ENCODE measurements around the gene ITGA11. TPM values are rescaled to one million over a fixed set of nuclear protein-coding genes. Genes with fewer than 3 reads are reported as not detected.

Gene ITGA11
- total RNA-seq, 1 donor from 2014 or later, result 6.3 TPM

DNA sequence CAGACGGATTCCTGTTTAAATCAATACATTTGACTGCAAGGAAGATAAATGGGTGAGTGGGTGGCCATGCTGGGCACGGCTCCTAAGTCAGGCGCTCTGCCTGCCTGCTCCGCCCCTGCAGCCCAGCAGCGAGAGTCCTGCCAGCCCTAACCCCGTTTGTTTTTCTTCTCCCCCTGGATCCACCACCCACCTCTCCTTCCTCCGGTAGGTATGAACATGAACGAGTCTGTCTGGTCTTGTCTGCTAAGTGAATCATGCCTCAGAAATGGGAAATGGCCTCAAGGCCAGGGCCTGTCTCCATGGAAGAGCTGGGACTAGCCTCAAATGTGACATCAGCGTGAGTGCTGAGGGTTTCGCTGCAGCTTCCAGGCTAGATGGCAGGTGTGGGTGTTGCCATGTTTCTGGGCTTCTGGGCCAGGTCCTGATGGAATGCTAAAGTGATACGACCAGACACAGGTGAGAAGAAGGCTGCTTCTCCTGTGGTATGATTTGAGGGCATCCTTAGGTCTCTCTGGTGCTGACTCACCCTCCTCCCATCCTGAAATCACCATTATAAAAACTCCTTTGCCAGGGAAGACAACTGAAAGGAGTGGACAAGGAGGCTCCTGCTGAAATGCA lies 160.0 kb downstream of the ITGA11 start:
- peak in 1 of 2 donors; percentile 46 for DNase-seq (ENCODE audit: low read depth in 2 of 2)

GRCh38 chr15:68268405-68268804 lies 163.6 kb downstream of the ITGA11 start:
- no peak for DNase-seq (ENCODE audit: low read depth in 2 of 2)

DNA sequence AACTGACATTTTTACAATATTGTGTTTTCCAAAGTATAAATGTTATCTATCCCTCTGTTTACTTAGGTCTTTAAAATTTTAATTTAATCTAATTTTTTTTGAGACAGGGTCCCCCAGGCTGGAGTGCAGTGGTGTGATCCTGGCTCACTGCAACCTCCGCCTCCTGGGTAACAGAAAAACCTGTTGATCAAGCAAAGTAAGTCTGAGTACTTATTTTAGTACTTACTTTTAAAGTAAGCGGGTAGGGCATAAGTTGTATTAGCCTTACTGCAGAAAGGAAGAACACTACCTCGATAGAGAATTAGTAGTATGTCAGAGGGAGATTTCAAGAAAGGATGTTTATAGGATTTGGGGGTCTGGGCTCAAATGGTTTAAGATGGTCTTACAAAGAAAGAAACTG lies 166.3 kb downstream of the ITGA11 start:
- DNase-seq (ENCODE audit: low read depth in 2 of 2), result no peak

DNA sequence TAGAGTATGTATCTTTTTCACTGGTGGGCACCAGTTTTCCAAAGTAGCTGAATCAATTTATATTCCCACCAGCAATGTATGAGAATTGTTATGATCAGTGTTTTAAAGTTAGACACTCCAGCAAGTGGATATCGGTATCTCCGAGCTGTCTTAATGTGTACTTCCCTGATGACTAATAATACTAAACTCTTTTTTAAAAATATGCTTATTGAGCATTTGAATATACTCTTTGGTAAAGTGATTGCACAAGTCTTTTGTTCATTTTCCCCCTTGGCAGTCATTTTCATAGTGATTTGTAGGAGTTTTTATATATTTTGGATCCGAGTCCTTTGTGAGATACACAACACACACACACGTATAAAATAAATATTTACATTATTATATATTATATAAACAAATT lies 166.9 kb downstream of the ITGA11 start:
- no peak for DNase-seq (ENCODE audit: low read depth in 2 of 2)

DNA sequence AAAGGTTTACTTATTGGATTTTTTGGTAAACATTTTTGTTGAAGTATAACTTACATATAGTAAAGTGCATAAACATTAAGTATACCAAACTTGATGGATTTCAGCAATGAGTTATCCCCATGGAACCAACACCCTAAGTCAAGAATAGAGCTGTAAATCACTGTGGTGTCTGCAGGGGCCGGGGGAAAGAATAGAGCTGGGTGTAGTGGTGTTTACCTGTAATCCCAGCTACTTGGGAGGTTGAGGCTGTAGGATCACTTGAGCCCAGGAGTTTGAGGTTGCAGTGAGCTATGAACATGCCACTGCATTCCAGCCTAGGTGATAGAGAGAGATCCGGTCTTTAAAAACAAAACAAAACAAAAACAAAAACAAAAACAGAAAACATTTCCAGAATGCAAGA lies 167.7 kb downstream of the ITGA11 start:
- no peak for DNase-seq (ENCODE audit: low read depth in 2 of 2)

DNA sequence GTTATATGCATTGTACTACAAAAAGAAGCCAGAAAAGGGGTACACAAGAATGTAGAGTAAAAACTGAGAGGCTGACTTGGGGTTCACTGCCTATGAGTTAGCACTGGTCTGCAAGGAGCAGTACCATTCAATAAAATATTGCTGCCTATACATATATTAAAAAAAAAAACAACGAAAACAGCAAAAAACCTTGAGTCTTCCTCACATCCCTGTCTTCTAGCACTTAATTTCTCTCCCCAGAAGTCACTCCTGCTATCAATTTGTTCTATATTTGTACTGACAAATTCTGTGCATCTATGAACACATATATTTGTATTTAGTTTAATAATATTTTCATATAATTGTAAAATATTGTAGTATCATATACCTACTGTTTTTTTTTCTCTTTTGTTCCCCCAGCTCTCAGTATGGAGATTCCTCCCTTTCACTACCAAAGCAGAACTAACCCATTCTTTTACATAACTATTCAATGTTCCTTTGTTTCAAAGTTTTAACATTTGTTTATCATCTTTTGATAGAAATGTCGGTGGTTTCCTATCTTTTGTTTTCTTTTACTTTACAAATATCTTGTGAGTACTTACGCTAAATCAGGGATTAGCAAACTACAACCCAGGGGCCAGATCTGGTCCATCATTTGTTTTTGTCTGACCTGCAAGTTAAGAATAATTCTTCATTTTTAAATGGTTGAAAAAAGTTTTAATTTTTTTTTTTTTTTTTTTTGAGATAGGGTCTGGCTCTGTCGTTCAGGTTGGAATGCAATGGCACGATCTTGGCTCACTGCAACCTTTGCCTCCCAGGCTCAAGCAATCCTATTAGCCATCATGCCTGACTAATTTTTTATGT lies 169.2 kb downstream of the ITGA11 start:
- no peak for DNase-seq (ENCODE audit: low read depth in 2 of 2)

- no peak for DNase-seq (ENCODE audit: low read depth in 2 of 2)
Measured at GRCh38 chr15:68261980-68262379, 170.0 kb downstream of the ITGA11 start.

DNA sequence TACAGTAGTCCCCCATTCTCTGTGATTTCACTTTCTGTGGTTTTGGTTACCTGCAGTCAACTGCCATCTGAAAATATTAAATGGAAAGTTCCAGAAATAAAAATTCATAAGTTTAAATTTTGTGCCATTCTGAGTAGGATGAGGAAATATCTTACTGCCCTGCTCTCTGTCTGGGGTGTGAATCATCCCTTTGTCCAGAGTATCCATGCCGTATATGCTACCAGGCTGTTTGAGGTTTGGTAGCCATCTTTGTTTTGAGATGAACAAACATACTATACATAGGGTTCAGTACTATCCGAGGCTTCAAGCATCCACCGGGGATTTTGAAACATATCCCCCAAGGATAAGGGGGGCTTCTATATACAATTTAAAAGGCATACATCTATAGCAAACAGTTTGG lies 170.7 kb downstream of the ITGA11 start:
- no peak for DNase-seq (ENCODE audit: low read depth in 2 of 2)

DNA sequence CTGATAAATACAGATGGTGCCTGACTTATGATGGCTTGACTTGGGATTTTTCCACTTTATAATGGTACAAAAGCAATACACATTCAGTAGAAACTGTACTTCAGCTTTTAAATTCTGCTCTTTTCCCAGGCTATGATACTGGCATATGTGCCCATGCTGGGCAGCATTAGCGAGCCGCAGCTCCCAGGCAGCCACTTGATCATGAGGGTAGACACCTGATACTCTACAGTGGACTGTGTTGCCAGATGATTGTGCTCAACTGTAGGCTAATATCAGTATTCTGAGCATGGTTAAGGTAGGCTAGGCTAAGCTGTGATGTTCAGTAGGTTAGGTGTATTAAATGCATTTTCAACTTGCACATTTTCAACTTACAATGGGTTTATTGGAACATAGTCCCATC lies 172.1 kb downstream of the ITGA11 start:
- DNase-seq (ENCODE audit: low read depth in 2 of 2), result no peak

DNA sequence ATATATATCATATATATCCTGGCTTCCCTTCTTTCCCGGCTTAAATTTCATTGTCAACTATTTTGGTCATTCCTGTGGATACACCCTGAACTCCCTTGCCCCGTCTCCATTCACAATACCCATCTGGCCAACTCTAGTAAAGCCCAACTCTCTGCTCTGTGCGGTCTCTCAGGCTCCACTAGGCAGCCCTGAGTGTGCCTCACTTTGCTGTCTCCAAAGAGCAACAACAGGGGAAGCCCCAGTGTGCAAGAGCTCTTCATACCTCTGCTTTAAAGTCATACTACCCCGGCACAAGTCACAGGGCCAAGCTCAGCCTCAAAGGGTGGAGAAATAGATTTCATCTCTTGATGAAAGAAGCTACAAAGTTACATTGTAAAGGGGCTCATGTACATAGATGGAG lies 173.3 kb downstream of the ITGA11 start:
- DNase-seq (ENCODE audit: low read depth in 2 of 2), result no peak

GRCh38 chr15:68256675-68257450 lies 175.1 kb downstream of the ITGA11 start:
- DNase-seq (ENCODE audit: low read depth in 2 of 2), result peak; percentile 61 to 64

DNA sequence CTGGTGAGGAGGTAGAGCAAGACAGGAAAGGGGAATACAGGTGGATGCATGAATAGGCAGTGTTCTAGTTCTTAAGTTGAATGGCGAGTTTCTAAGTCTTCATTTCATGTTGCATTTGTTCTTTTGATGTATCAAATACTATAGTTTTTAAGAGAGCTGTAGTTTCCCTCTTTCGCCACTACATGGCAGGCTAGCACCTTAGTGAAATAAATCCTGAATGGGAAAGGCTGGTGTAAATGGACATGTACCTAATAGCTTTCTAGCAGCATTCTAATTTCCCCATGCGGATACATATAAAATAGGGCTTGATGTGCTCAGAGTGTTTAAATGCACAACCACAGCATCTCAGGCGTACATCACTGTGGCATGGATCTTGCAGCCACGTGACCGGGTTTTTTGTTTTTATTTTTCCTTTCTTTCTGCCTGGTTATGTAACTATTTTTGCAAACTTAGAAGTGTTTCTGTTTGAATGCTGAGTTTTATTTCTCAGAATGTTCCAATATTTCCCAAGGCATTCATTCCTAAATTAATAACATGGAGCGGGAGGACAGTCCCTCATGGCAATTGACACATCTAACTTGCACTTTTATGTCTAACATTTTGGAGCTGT lies 178.9 kb downstream of the ITGA11 start:
- DNase-seq (ENCODE audit: low read depth in 2 of 2), result peak; percentile 84 to 88

- DNase-seq (ENCODE audit: low read depth in 2 of 2), result no peak
Measured at GRCh38 chr15:68249058-68249713, 182.8 kb downstream of the ITGA11 start.

Other genes starting within 250 kb of the ITGA11 start
- 1.1 and 1.4 TPM in 2 replicates for gene CALML4, start 226.8 kb downstream of the ITGA11 start, total RNA-seq
- 6.5 and 10.3 TPM in 2 replicates for gene CLN6, start 202.4 kb downstream of the ITGA11 start, total RNA-seq
- gene FEM1B, start 154.4 kb downstream of the ITGA11 start, total RNA-seq, result 26.4 and 34.3 TPM in 2 replicates
- 0.20 and 1.3 TPM in 2 replicates for gene CORO2B, start 146.8 kb upstream of the ITGA11 start, total RNA-seq